ENCODE data around the gene TGFBR3L. TPM values are rescaled to one million over a fixed set of nuclear protein-coding genes. Genes with fewer than 3 reads are reported as not detected.

Gene TGFBR3L
- total and polyA plus RNA-seq, 2 experiments from 2014 or later: 1.7 to 7.0 TPM

- TF ChIP-seq ZNF462 (CRISPR knock-in tag; IDR thresholded peaks at IDR 0.05): no peak
- TF ChIP-seq STAT1 (IDR thresholded peaks at IDR 0.05; ENCODE audit: unreplicated experiment): no peak
- TF ChIP-seq CREB1 (CRISPR knock-in tag; IDR thresholded peaks at IDR 0.05; ENCODE audit: low read depth): no peak
- no peak for TF ChIP-seq EZH2 (IDR thresholded peaks at IDR 0.05; ENCODE audit: low read depth, unreplicated experiment)
Measured at GRCh38 chr19:7912144-7912696, 2.4 kb upstream of the TGFBR3L start (continued).

- H3K36me3 ChIP-seq (ENCODE audit: insufficient read depth): no peaks in the 10 kb centered on the region
- Mint-ChIP-seq H3K4me3 (no peak overlapping the region), H3K9me3 (peaks cover 2% of the 10 kb centered on the region; the same call in 1 of the 3 replicates), H3K4me1 (peaks cover 6% of the 10 kb centered on the region; the same call in 2 of the 3 replicates), H3K27ac (no peak overlapping the region), H3K36me3 (ENCODE audit: low read depth) (peaks cover 17% of the 10 kb centered on the region), H3K27me3 (ENCODE audit: insufficient read depth, low read depth, poor library complexity) (peaks cover 36% of the 10 kb centered on the region)
- no peak overlapping the region for H2AFZ ChIP-seq
- H3K4me1 ChIP-seq (ENCODE audit: insufficient read depth): no peaks in the 10 kb centered on the region
- H3K27ac ChIP-seq (ENCODE audit: low read depth): no peak overlapping the region
- H3K4me2 ChIP-seq: no peak overlapping the region
- 0 out of 2 replicates have a peak, but pooled peaks cover 5% of the 10 kb centered on the region for H3F3A ChIP-seq (replicated peaks; ENCODE audit: low read depth)
- H3K27me3 ChIP-seq (ENCODE audit: insufficient read depth): peaks cover 43% of the 10 kb centered on the region
- no peaks in the 10 kb centered on the region for H3K79me2 ChIP-seq (replicated peaks; ENCODE audit: insufficient read depth)
- H3K9me2 ChIP-seq (ENCODE audit: insufficient read depth): no peaks in the 10 kb centered on the region
- DNase-seq (ENCODE audit: low spot score): no peak
- no peak for TF ChIP-seq POLR2AphosphoS5 (IDR thresholded peaks at IDR 0.05; ENCODE audit: low read depth)
- no peak for TF ChIP-seq JUNB (IDR thresholded peaks at IDR 0.05; ENCODE audit: unreplicated experiment)
- no peak for ATAC-seq
- H3K4me3 ChIP-seq: no peak overlapping the region
- peaks cover 5% of the 10 kb centered on the region for H4K20me1 ChIP-seq (replicated peaks; ENCODE audit: insufficient read depth)
Measured at GRCh38 chr19:7912697-7913564, 1.7 kb upstream of the TGFBR3L start.

Measured in GM23338 (cell line).